Measurements from ENCODE around the gene CST6. TPM values are rescaled to one million over a fixed set of nuclear protein-coding genes. Genes with fewer than 3 reads are reported as not detected.

CST6 gene
- total and polyA plus RNA-seq, 2 experiments from 2014 or later: 4.2 to 8.3 TPM

- no peak for TF ChIP-seq REST (IDR thresholded peaks at IDR 0.05; ENCODE audit: unreplicated experiment)
These were observed 49.5 kb downstream of the CST6 start (continued) for GRCh38 chr11:66061268-66061667.

GRCh38 chr11:66062408-66062807 is 50.6 kb downstream of the CST6 start:
- Mint-ChIP-seq H3K27ac (no peak overlapping the region), H3K4me3 (no peak overlapping the region), H3K9me3 (no peaks in the 10 kb centered on the region; the same call in 2 of the 3 replicates), H3K27me3 (ENCODE audit: insufficient read depth, low read depth, poor library complexity) (peaks cover 2% of the 10 kb centered on the region), H3K36me3 (ENCODE audit: low read depth) (peaks cover 96% of the 10 kb centered on the region), H3K4me1 (no peaks in the 10 kb centered on the region)
- ATAC-seq (no peak), DNase-seq (ENCODE audit: low spot score) (no peak)
- H3K36me3 ChIP-seq (ENCODE audit: insufficient read depth): peaks cover 77% of the 10 kb centered on the region
- H3K27ac ChIP-seq (ENCODE audit: low read depth): no peak overlapping the region
- H3K4me2 ChIP-seq: no peak overlapping the region
- H3K79me2 ChIP-seq (replicated peaks; ENCODE audit: insufficient read depth): peaks cover 21% of the 10 kb centered on the region
- no peak overlapping the region for H3K4me3 ChIP-seq
- peaks cover 29% of the 10 kb centered on the region for H3F3A ChIP-seq (replicated peaks; ENCODE audit: low read depth)
- H3K27me3 ChIP-seq (ENCODE audit: insufficient read depth): no peaks in the 10 kb centered on the region
- H3K9me2 ChIP-seq (ENCODE audit: insufficient read depth): no peaks in the 10 kb centered on the region
- peaks cover 27% of the 10 kb centered on the region for H4K20me1 ChIP-seq (replicated peaks; ENCODE audit: insufficient read depth)
- no peak overlapping the region for H2AFZ ChIP-seq
- no peaks in the 10 kb centered on the region for H3K4me1 ChIP-seq (ENCODE audit: insufficient read depth)
- TF ChIP-seq EZH2phosphoT487 (IDR thresholded peaks at IDR 0.05; ENCODE audit: unreplicated experiment): no peak
- no peak for TF ChIP-seq ZNF331 (CRISPR knock-in tag; IDR thresholded peaks at IDR 0.05; ENCODE audit: low read depth)
- TF ChIP-seq REST (IDR thresholded peaks at IDR 0.05; ENCODE audit: unreplicated experiment): no peak
- no peak for TF ChIP-seq ZNF462 (CRISPR knock-in tag; IDR thresholded peaks at IDR 0.05)
- no peak for TF ChIP-seq ZNF114 (CRISPR knock-in tag; IDR thresholded peaks at IDR 0.05)
- no peak for TF ChIP-seq CREB1 (CRISPR knock-in tag; IDR thresholded peaks at IDR 0.05; ENCODE audit: low read depth)
- no peak for TF ChIP-seq CTCF (conservative IDR thresholded peaks at IDR 0.05; ENCODE audit: low read depth in 2 of 2)
- no peak for TF ChIP-seq POLR2AphosphoS5 (IDR thresholded peaks at IDR 0.05; ENCODE audit: low read depth)
- no peak for TF ChIP-seq EZH2 (IDR thresholded peaks at IDR 0.05; ENCODE audit: low read depth, unreplicated experiment)
